GM19463 (cell line): ENCODE results near the gene TSHZ3.

Source experiments
- ATAC-seq: cut with Tn5 transposase; IDR thresholded peaks from one replicate; pipeline ENCODE4 v1.9.1; 2021; ENCODE audit warnings: mild to moderate bottlenecking, moderate library complexity; ENCODE audit not compliant: unreplicated experiment

TSHZ3 gene

GRCh38 chr19:31355665-31356289 is 6.5 kb upstream of the TSHZ3 start:
- no peak for ATAC-seq

GRCh38 chr19:31354799-31355664 is 5.8 kb upstream of the TSHZ3 start:
- ATAC-seq: no peak

GRCh38 chr19:31354316-31354715 is 5.1 kb upstream of the TSHZ3 start:
- no peak for ATAC-seq

- ATAC-seq: no peak
These were observed 4.6 kb upstream of the TSHZ3 start for GRCh38 chr19:31353833-31354232.

DNA sequence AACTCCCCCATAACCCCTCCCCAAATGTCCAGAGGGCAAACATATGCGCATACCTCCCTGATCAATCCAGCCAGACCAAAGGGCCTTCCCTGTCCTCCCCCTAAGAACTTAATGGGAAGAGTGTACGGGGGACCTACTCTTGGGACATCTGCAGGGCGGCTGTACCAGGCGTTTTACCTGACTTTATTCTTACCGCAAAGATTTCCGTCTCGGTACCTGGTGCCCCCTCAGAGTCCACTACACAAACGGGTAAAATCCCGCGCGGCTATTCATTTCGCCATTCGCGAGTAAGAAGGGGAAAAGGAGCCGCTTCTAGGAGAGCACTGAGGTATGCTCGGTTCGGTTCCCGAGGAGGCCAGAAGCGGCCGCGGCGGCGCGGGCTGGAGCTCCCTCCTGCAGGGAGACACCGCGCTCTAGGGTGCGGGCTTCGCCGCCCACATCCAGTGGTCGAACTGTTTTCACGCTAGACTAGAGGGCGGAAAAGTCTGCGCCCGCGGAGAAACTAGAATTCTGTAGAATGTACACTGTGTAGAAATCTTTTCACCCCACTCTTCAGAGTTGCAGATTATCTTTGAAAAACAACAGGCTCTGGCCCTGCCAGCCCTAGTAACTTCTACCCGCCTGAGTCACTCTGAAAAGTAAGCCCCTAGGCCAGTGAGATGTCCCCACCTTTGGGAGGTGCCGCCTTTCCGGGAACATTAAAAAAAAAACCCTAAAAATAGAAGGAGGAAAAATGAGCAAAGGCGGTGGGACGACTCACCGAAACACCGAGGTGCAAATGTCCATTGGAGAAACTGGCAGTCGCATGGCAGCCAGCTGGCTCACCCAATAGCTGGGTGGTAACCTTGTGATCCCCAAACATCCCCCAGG is 3.8 kb upstream of the TSHZ3 start:
- no peak for ATAC-seq

DNA sequence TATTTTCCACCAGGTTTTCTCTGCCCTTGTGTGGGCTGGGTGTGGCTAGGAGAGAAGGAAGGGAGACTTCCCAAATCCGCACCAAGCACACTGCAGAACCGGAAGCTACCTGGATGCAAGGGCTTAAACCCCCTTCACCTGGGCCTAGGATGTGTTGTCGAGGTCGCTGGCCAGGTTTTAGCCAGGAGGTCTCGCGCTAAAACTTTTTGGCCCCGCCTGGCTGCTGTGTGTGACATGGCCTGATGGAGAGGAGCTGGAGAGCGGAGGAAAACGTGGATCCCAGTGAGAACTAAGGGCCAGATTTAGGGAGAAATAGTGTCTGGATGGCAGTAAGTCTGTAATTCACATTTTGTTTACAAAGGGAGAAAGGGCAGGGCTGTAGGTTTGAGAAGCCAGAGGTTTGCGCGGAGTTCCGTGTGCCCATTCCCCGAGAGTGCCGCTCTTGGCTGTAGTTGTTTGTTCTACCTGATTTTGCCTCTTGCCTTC is 3.1 kb upstream of the TSHZ3 start:
- ATAC-seq: no peak

DNA sequence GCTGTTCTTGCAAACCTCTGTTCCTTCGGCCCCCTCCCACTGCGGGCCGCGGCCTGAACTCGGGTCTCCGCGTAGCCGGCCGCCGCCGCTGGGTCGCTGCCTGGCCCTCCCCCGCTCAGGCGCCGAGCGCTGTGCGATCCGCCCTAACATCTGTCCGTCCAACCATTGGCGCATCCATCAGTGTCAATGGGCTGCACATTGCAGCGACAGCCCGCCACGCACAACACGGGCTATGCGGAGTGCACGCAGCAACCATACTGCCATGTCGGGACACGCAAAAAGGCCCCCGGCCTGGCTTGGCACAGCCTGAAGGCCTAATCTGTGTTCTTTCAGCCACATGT is 2.6 kb upstream of the TSHZ3 start:
- ATAC-seq: no peak

DNA sequence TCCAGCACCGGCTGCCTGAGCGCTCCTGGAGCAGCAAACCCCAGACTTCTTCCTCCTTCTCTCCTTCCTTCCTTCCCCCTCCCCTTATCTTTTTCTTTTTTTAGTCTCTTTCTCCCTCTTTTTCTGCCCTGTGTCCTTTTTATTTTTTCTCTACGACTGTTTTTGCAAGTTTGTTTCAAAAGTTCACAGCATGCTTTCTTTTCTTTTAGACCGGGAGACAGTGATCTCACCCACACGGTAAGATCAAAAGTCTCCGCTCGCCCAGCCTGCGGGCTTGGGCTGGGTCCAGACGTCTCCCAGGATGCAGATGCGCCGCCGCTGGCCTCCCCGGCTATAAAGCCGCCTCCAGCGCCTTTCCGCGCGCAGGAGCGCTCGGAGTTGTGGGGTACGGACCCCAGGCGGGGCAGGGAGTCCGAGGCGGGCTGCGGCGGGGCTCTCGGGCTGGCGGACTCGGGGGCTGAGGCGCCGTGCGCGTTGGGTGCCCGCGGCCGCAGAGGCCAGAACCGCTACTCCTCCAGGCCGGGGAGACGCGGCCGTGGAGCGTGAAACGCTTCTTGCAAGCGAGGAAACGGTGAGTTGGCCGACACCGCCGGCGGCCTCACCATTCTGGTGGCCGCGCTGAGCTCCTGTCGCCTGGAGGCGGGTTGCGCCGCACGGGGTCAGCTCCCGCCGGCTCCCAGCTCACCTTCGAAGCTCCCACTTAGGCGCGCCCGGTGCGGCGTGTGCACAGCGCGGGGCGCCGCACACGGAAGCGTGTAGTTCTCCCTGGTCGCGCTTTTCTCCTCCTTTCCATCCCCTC is 2.0 kb upstream of the TSHZ3 start:
- no peak for ATAC-seq

DNA sequence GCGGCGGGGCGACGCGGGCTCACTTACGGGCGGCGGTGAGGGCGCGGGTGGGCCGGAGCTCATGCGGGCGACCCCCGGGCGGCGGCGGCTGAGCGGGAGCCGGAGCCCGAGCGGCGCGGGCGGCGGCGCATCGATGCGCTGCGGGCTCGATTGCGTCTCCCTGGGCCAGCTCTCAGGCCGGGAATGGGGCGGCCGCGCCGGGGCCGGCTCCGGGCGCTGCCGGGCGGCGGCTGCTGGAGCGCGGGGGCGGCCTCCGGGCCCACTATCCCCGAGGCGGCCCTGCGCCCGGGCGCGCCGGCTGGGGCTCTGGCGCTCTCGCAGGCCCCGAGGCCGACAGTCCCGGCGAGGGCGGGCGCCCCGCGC is 1.4 kb upstream of the TSHZ3 start:
- no peak for ATAC-seq

DNA sequence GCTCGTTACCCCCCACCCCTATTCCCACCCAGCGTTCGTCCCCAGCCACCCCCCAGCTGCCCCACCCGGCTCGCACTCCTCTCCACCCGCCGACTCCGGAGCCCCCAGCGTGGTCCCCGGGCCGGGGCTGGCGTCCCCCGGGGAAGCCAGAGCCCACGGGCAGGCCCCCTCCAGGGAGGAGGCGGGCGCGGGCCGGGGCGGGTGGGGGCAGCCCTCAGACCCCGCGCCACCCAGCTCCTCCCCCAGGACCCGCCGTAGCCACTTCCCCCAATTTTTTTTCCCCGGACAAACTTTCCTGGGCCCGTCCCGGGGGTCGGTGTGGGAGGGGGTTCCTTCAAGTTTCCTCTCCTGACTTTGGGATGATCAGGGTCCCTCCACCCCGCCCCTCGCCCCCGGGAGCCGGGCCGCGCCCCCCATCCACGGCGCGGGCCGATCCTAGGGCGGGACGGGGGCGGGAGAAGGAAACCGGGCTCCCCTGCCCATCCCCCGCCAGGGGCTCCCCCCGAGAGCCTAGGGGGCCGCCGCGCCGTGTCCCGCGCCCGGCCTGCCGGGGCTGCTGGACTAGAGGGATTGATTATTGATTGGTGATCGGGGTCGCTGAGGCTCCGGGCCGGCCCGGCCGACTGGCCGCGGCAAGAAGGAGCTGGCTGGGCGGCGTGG is 927 bp upstream of the TSHZ3 start:
- ATAC-seq: no peak

DNA sequence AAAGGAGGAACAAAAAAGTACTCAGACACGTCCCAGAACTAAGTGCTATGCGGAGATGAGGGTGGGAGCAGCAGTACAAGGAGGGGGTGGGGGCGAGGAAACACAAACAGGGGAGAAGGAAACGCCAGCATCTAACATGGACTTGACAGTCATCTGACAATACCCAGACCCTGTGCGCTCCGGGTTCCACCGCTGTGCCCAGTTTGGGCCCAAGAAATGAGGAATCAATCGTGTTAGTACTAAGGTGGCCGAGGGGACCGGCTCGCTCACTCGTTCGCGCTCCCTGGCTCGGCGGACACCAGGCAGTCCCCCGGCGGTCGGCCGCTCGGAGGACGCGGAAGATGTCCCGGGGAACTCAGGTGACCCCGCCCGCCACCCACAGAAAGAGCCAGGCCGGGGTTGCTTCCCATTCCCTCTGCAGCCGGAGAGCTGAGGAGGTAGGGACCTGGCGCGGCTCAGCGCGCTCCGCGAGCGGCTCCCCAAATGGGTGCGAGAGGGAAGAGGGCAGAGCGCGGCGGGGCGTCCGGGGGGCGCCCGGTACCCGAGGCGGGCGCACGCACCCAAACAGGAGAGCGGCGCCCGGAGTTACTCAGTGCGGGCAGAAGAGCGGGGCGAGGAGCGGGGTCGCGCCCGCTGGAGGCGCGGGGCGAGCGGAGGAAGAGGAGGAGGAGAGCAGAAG is 616 bp downstream of the TSHZ3 start:
- ATAC-seq: no peak

- no peak for ATAC-seq
These were observed 1.3 kb downstream of the TSHZ3 start for GRCh38 chr19:31347828-31348392.

- no peak for ATAC-seq
These were observed 1.9 kb downstream of the TSHZ3 start for GRCh38 chr19:31347354-31347753.

DNA sequence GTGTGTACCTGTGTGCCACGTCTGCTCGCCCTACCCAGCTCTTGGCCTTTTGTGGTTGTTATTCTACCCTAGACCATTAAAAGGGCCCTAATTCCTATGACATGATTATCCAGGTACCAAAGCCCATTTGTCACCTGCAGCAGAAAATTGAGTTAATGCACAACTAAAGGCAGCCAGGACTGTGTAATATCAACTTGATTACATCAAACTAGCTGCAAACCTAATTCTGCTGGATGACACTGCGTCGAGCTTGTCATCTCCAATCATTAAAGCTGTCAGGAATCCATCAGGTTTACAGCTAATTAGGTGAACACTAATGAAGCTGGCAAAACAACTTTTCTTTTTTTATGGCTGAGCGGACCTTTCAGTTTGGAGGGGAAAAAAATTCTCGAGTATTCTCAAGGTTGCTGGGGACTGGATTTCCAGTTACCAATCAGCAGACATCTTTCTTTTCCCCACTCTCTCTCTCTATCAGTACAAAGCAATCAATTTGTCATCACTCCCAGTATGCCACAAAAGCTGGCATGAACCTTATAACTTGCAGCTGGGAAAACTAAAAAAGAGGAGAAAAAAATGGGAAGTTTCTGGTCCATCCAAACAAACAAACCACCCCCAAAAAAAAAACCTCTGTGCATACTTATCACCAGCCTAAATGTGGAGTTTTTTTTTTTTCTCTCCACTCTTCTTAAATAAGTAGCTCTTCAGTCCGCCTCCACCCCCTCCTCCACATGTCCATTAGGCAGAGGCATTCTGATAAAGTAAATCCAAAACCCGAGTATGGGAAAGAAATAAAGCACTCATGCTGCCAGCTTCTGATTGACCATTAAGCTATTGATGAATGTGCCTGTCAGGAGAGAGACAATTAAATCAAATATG is 2.8 kb downstream of the TSHZ3 start:
- no peak for ATAC-seq

GRCh38 chr19:31344403-31344802 is 4.8 kb downstream of the TSHZ3 start:
- ATAC-seq: no peak

DNA sequence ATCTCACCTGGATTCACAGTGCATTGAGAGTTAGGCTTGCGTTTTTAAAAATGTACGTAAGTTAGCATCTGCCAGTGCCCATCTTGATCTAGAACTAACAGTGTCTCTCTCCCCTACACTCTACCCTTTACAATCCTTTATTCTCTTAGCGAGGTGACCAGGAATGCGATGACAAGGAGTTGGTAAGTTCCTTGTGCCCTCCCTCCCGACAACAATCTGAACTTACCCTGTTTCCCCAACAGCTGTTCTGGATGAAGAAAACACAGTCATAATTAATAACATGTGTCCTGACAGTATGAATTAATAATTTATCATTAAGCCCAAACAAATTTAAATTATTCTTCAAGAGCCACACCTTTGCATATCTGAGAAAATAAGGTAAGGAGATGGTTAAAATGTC is 6.3 kb downstream of the TSHZ3 start:
- ATAC-seq: no peak

DNA sequence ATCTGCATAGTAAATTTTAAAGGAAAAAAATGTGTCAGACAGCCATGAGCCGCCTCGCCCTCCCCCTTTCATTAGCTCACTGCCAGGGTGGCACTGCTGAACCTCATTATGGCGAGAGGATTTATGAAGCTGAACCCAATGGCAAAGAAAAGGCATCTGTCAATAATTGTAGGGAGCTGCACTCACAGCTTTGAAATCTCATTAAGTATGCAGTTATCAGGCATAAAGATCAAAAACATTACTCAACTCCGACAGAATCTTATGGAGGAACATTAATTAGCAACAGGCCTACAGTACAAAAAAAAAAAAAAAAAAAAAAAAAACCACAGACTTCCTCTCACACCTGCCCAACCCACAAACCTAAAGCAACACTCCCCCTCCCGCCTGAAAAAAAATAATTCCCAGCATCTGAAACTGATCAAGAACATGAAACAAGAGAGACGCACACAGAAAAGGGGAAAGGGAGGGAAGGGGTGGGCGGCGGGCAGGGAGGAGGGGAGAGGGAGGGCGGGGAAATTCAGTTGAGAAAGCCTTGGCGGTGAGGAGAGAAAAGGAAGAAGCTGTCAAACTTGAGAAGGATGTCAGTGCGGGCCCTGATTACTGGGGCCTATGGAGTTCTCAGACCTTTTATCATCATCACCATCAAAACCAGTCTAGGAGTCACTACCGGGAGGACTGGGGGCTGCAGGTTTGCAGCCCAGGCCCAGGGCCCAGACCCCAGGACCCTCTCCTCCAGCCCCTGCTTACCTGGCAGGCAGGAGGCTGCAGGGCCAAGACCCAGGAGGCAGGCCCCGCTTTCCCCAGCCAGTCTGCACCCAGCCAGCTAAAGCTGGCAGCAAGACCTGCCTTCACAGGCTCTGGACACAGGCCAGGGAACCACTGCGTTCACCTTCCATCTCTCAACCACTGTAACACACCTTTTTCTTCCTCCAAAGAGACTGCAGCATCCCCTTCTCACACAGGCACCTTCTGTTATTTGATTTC is 8.9 kb downstream of the TSHZ3 start:
- ATAC-seq: no peak
